ENCODE results near the gene PTPRN2.

DNA sequence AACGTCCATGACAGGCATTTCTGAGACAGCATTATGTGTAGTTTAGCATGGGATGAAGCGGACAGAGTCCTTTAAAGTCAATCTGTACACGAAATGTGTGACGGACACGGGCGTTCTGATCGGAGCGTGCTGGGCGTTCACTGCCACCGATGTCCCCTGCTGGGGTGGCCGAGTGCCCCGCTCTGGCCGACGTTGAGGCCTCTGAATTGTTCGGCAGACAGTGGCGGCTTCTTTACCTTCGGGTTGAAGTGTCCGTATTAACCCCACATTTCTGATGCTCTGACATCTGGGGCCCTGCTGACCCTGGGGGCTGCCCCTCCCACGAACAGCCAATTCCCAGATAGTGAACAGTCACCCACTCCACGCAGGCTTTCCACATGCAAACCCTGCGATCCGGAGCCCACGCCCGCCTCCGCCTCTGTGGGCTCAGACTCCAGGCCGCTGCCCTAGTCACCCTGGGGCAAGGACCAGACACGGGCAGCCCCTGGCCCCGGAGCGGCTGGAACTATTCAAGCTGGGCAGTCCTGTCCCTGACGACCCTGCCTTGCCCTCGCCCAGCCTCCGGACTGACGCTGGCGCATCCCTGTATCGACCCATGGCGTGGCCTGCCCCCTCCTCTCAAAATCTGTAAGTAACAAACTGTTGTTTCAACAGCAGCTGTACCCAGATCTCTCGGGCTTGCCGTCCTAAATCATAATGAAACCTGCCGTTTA, 445.7 kb downstream of the PTPRN2 start:
- TF ChIP-seq, protein P1, sequence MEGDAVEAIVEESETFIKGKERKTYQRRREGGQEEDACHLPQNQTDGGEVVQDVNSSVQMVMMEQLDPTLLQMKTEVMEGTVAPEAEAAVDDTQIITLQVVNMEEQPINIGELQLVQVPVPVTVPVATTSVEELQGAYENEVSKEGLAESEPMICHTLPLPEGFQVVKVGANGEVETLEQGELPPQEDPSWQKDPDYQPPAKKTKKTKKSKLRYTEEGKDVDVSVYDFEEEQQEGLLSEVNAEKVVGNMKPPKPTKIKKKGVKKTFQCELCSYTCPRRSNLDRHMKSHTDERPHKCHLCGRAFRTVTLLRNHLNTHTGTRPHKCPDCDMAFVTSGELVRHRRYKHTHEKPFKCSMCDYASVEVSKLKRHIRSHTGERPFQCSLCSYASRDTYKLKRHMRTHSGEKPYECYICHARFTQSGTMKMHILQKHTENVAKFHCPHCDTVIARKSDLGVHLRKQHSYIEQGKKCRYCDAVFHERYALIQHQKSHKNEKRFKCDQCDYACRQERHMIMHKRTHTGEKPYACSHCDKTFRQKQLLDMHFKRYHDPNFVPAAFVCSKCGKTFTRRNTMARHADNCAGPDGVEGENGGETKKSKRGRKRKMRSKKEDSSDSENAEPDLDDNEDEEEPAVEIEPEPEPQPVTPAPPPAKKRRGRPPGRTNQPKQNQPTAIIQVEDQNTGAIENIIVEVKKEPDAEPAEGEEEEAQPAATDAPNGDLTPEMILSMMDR (IDR thresholded peaks at IDR 0.05): no peak
- TF ChIP-seq EP300 (IDR thresholded peaks at IDR 0.05): no peak
- TF ChIP-seq POLR2AphosphoS5 (IDR thresholded peaks at IDR 0.05): no peak
- no peak for TF ChIP-seq POLR2A (IDR thresholded peaks at IDR 0.05)

Measured in sigmoid colon (tissue), 4 donors.